K562 (cell line): ENCODE measurements around the gene TMEM273. TPM values are rescaled to one million over a fixed set of nuclear protein-coding genes. Genes with fewer than 3 reads are reported as not detected.
A peak's percentile ranks its signal among the peaks of the same experiment; 100 is the strongest.

Experiments used
- ATF1 ChIP-seq, 2 experiments: fragments of 450-650 bp in 1 of 2; IDR thresholded peaks; 2 replicates each; pipeline ENCODE4 v1.6.1; 2016; ENCODE audit warnings: missing compliant biosample characterization in 1 of 2, missing genetic modification characterization in 1 of 2
- BMI1 ChIP-seq: fragments of 150-350 bp; IDR thresholded peaks from 2 replicates; pipeline ENCODE4 v1.6.1; 2014; ENCODE audit warnings: low read length
- BRF1 ChIP-seq: IDR thresholded peaks from 3 replicates; pipeline ENCODE4 v1.6.1; 2011; ENCODE audit warnings: borderline replicate concordance, mild to moderate bottlenecking; ENCODE audit not compliant: insufficient read length; ENCODE audit errors: extremely low read depth
- CUX1 ChIP-seq: fragments of 200-800 bp; sonication (Bioruptor generic); IDR thresholded peaks from 2 replicates; pipeline ENCODE4 v1.6.1; 2016; ENCODE audit warnings: missing genetic modification characterization, missing compliant biosample characterization
- DEAF1 ChIP-seq: fragments of 450-650 bp; formaldehyde crosslinking; IDR thresholded peaks from 2 replicates; pipeline ENCODE4 v1.4.0; 2020; ENCODE audit warnings: mild to moderate bottlenecking, moderate library complexity
- ELK3 ChIP-seq: fragments of 450-650 bp; formaldehyde crosslinking; IDR thresholded peaks from 2 replicates; pipeline ENCODE4 v1.4.0; 2020; ENCODE audit warnings: mild to moderate bottlenecking
- HOMEZ ChIP-seq: fragments of 250-450 bp; sonication (Bioruptor Pico); IDR thresholded peaks from 2 replicates; pipeline ENCODE4 v1.4.0; 2020; ENCODE audit warnings: mild to moderate bottlenecking, moderate library complexity
- KDM4B ChIP-seq, 2 experiments: fragments of 450-650 bp in 1 of 2; sonication (generic) in 1 of 2; IDR thresholded peaks; 2 replicates each; pipeline ENCODE4 v1.6.1; 2016 to 2017; ENCODE audit warnings: borderline replicate concordance in 2 of 2, antibody characterized with exemption in 1 of 2, low read depth in 1 of 2, mild to moderate bottlenecking in 1 of 2
- MCM3 ChIP-seq: fragments of 450-650 bp; IDR thresholded peaks from 2 replicates; pipeline ENCODE4 v1.6.1; 2016
- MED1 ChIP-seq: sonication (generic); formaldehyde crosslinking; IDR thresholded peaks from 2 replicates; pipeline ENCODE4 v1.8.1; 2023; ENCODE audit warnings: missing genetic modification reagents, borderline replicate concordance
- MEIS2 ChIP-seq: fragments of 450-650 bp; IDR thresholded peaks from 2 replicates; pipeline ENCODE4 v1.6.1; 2014; ENCODE audit warnings: mild to moderate bottlenecking; ENCODE audit not compliant: partially characterized antibody
- RBFOX2 ChIP-seq: fragments of 200-400 bp; formaldehyde crosslinking; IDR thresholded peaks from 2 replicates; pipeline ENCODE4 v1.6.1; 2017; ENCODE audit warnings: low read depth, mild to moderate bottlenecking, low read length, moderate library complexity
- SAFB2 ChIP-seq: fragments of 200-400 bp; formaldehyde crosslinking; IDR thresholded peaks from 2 replicates; pipeline ENCODE4 v1.6.1; 2018; ENCODE audit warnings: borderline replicate concordance, low read length, low read depth, moderate library complexity; ENCODE audit not compliant: severe bottlenecking
- SMARCC2 ChIP-seq: fragments of 450-650 bp; IDR thresholded peaks from 2 replicates; pipeline ENCODE4 v1.6.1; 2017; ENCODE audit warnings: antibody characterized with exemption, moderate library complexity, mild to moderate bottlenecking, low read depth
- SREBF2 ChIP-seq: sonication (generic); formaldehyde crosslinking; IDR thresholded peaks from 2 replicates; pipeline ENCODE4 v1.4.0; 2020; ENCODE audit warnings: mild to moderate bottlenecking, missing genetic modification reagents
- TAL1 ChIP-seq: fragments of 450-650 bp; IDR thresholded peaks from 2 replicates; pipeline ENCODE4 v1.6.1; 2016; ENCODE audit warnings: mild to moderate bottlenecking
- TEAD2 ChIP-seq: fragments of 450-650 bp; IDR thresholded peaks from 2 replicates; pipeline ENCODE4 v1.6.1; 2016; ENCODE audit warnings: missing genetic modification characterization, control low read depth, missing compliant biosample characterization
- ZNF121 ChIP-seq: sonication (generic); formaldehyde crosslinking; conservative IDR thresholded peaks from 2 replicates; pipeline ENCODE4 v1.8.0; 2022; ENCODE audit warnings: missing genetic modification reagents
- ZNF444 ChIP-seq: fragments of 250-450 bp; sonication (Bioruptor Pico); IDR thresholded peaks from 2 replicates; pipeline ENCODE4 v1.4.0; 2020; ENCODE audit warnings: mild to moderate bottlenecking, moderate library complexity
- ZNF445 ChIP-seq: fragments of 250-450 bp; sonication (Bioruptor Pico); IDR thresholded peaks from 2 replicates; pipeline ENCODE4 v1.4.0; 2020; ENCODE audit warnings: low read depth, mild to moderate bottlenecking, moderate library complexity
- ZNF583 ChIP-seq: fragments of 250-450 bp; sonication (Bioruptor Pico); IDR thresholded peaks from 2 replicates; pipeline ENCODE4 v1.4.0; 2020
- polyA plus RNA-seq, 8 experiments: library from polyadenylated mRNA; depleted of rRNA in 4 of 8; stranded (reverse) in 5 of 8; unstranded in 3 of 8; fragments of >200 nt; fragmentation: Nextera tagmentation in 2 of 8; fragmentation: Illumina TruSeq in 1 of 8; extraction: Ambion mirVana in 2 of 8; extraction: Trizol in 1 of 8; gene quantifications; 2 replicates each; pipeline versions ENCODE4 v1.2.1 to v1.2.3, GENCODE V29; 2011 to 2014; ENCODE audit warnings: inconsistent platforms in 1 of 8, missing spikeins in 1 of 8
- total RNA-seq, 7 experiments: library from RNA; depleted of rRNA in 6 of 7; stranded (reverse); fragments of >200 nt in 6 of 7; fragmentation: Illumina TruSeq in 2 of 7; extraction: Trizol in 2 of 7; gene quantifications; 2 replicates each; pipeline versions ENCODE4 v1.2.1 to v1.2.3, GENCODE V29; 2011 to 2021; ENCODE audit warnings: low replicate concordance in 1 of 7

TMEM273 gene
- total and polyA plus RNA-seq, 9 of the 15 experiments (the other 6 are each of a cell fraction or from before 2014, with no cell fraction given) = 39.2 to 131 (median 95.6) TPM

GRCh38 chr10:49212783-49213182 is 24.6 kb upstream of the TMEM273 start (continued):
- TF ChIP-seq KDM4B (IDR thresholded peaks at IDR 0.05; ENCODE audit: borderline replicate concordance in 2 of 2, low read depth in 1 of 2) = no peak
- no peak for TF ChIP-seq HOMEZ (CRISPR knock-in tag)
- TF ChIP-seq BMI1 = no peak
- no peak for TF ChIP-seq ELK3 (CRISPR knock-in tag)
- no peak for TF ChIP-seq DEAF1
- no peak for TF ChIP-seq SREBF2 (CRISPR knock-in tag)
- TF ChIP-seq ATF1 (CRISPR knock-in tag; IDR thresholded peaks at IDR 0.05) = no peak
- TF ChIP-seq ATF1 (tag; IDR thresholded peaks at IDR 0.05) = no peak
- TF ChIP-seq SMARCC2 = no peak
- TF ChIP-seq ZNF583 = no peak
- TF ChIP-seq MED1 (CRISPR knock-in tag) = no peak
- TF ChIP-seq BRF1 = no peak
- TF ChIP-seq TEAD2 (tag) = no peak
- no peak for TF ChIP-seq SAFB2
- TF ChIP-seq MCM3 = 0 out of 2 replicates have a peak, but pooled peaks have one; percentile 51
- TF ChIP-seq TAL1 = peak; percentile 53; the same call in 1 of the 2 replicates
- no peak for TF ChIP-seq ZNF121
- TF ChIP-seq RBFOX2 = no peak
- no peak for TF ChIP-seq ZNF445 (CRISPR knock-in tag)
- no peak for TF ChIP-seq ZNF444
- TF ChIP-seq MEIS2 = no peak
- TF ChIP-seq CUX1 (CRISPR knock-in tag) = no peak
